ENCODE results near the gene SLC16A11. TPM values are rescaled to one million over a fixed set of nuclear protein-coding genes. Genes with fewer than 3 reads are reported as not detected.

Gene SLC16A11
- total and polyA plus RNA-seq, 9 of the 15 experiments (the other 6 are each of a cell fraction or from before 2014, with no cell fraction given): not detected

GRCh38 chr17:7035591-7036368, 8.1 kb downstream of the SLC16A11 start, which contains the start of gene SLC16A13 (continued):
- TF ChIP-seq SRSF3 (IDR thresholded peaks at IDR 0.05; ENCODE audit: insufficient read depth, low read length): no peak
- no peak for TF ChIP-seq ZKSCAN8 (CRISPR knock-in tag; IDR thresholded peaks at IDR 0.05)
- no peak for TF ChIP-seq ZNF668 (CRISPR knock-in tag; IDR thresholded peaks at IDR 0.05)
- TF ChIP-seq CBX2 (IDR thresholded peaks at IDR 0.05; ENCODE audit: insufficient read depth, low read length, poor library complexity, severe bottlenecking): no peak
- no peak for TF ChIP-seq ZNF239 (CRISPR knock-in tag; IDR thresholded peaks at IDR 0.05)
- TF ChIP-seq OTX1 (CRISPR knock-in tag; IDR thresholded peaks at IDR 0.05): no peak
- no peak for TF ChIP-seq TSC22D4 (tag; IDR thresholded peaks at IDR 0.05)
- TF ChIP-seq ATF2 (CRISPR knock-in tag; IDR thresholded peaks at IDR 0.05): no peak
- peak; percentile 76; the same call in 1 of the 2 replicates for TF ChIP-seq KAT7 (CRISPR knock-in tag; IDR thresholded peaks at IDR 0.05; ENCODE audit: borderline replicate concordance)
- peak; percentile 94 for TF ChIP-seq POLR2A (conservative IDR thresholded peaks at IDR 0.05)
- no peak for TF ChIP-seq MCM2 (IDR thresholded peaks at IDR 0.05; ENCODE audit: low read depth)
- no peak for TF ChIP-seq PRMT5 (CRISPR knock-in tag; IDR thresholded peaks at IDR 0.05)
- peak; percentile 99 for TF ChIP-seq USF1 (CRISPR knock-in tag; IDR thresholded peaks at IDR 0.05)
- no peak for TF ChIP-seq TAF15 (IDR thresholded peaks at IDR 0.05; ENCODE audit: low read depth, low read length)
- no peak for TF ChIP-seq TAF7 (tag; IDR thresholded peaks at IDR 0.05)
- no peak for TF ChIP-seq HOMEZ (CRISPR knock-in tag; IDR thresholded peaks at IDR 0.05)
- no peak for TF ChIP-seq KLF1 (tag; IDR thresholded peaks at IDR 0.05)
- TF ChIP-seq ATF4 (CRISPR knock-in tag; IDR thresholded peaks at IDR 0.05): no peak
- TF ChIP-seq ZBTB2 (IDR thresholded peaks at IDR 0.05): peak; percentile 37; the same call in 1 of the 2 replicates
- 0 out of 4 replicates have a peak, but pooled peaks of 1 of the 2 experiments have one; percentile 21 for TF ChIP-seq MLLT1 (IDR thresholded peaks at IDR 0.05)
- TF ChIP-seq CGGBP1 (CRISPR knock-in tag; IDR thresholded peaks at IDR 0.05): no peak
